Natural killer cell (primary cell): Measurements from ENCODE around the gene CCR9. TPM values are rescaled to one million over a fixed set of nuclear protein-coding genes. Genes with fewer than 3 reads are reported as not detected.

Source experiments
- ATAC-seq, 3 donors: fragments of 150-1000 bp in 2 of 3; fragments of 200-7000 bp in 1 of 3; cut with Tn5 transposase; 1 replicate in 1 of 3; 2 replicates in 2 of 3; pipeline ENCODE4 v1.10.0; 2021; ENCODE audit warnings: mild to moderate bottlenecking in 2 of 3, moderate library complexity in 2 of 3
- DNase-seq, 2 donors: peaks; one replicate each; pipeline versions ENCODE4 v3.0.0 to v3.0.0-alpha.2; 2013 to 2021; ENCODE audit warnings: mixed read lengths in 1 of 2
- H3K27ac ChIP-seq: one replicate; pipeline ENCODE4 v1.5.1; 2013; ENCODE audit warnings: mild to moderate bottlenecking, low read length
- H3K27me3 ChIP-seq: one replicate; pipeline ENCODE4 v1.6.1; 2013; ENCODE audit warnings: low read length; ENCODE audit not compliant: control insufficient read depth, insufficient read depth
- H3K36me3 ChIP-seq: one replicate; pipeline ENCODE4 v1.6.1; 2013; ENCODE audit warnings: low read length; ENCODE audit not compliant: control insufficient read depth, insufficient read depth
- H3K4me1 ChIP-seq: one replicate; pipeline ENCODE4 v1.6.1; 2013; ENCODE audit warnings: low read length; ENCODE audit not compliant: control insufficient read depth, insufficient read depth
- H3K4me3 ChIP-seq: one replicate; pipeline ENCODE4 v1.5.1; 2013; ENCODE audit warnings: low read length
- H3K9me3 ChIP-seq: one replicate; pipeline ENCODE4 v1.6.1; 2013; ENCODE audit warnings: low read length; ENCODE audit not compliant: control insufficient read depth, insufficient read depth
- H3K27ac Mint-ChIP-seq, 2 donors: one replicate each; pipeline ENCODE4 v1.8.0; 2022; ENCODE audit warnings: mild to moderate bottlenecking in 2 of 2, mixed read lengths in 2 of 2, moderate library complexity in 1 of 2
- H3K27me3 Mint-ChIP-seq, 2 donors: one replicate each; pipeline ENCODE4 v1.8.0; 2022; ENCODE audit warnings: low read depth in 2 of 2, mixed read lengths in 2 of 2
- H3K36me3 Mint-ChIP-seq: one replicate; pipeline ENCODE4 v1.8.0; 2022; ENCODE audit warnings: mixed read lengths
- H3K4me1 Mint-ChIP-seq, 2 donors: one replicate each; pipeline ENCODE4 v1.8.0; 2022; ENCODE audit warnings: mixed read lengths in 2 of 2
- H3K4me3 Mint-ChIP-seq: one replicate; pipeline ENCODE4 v1.8.0; 2022; ENCODE audit warnings: mild to moderate bottlenecking, moderate library complexity, mixed read lengths
- H3K9me3 Mint-ChIP-seq, 2 donors: one replicate each; pipeline ENCODE4 v1.8.0; 2022; ENCODE audit warnings: mixed read lengths in 2 of 2
- WGBS: methylation state at CpG from one replicate; pipeline ENCODE4 v1.1.7; 2013; ENCODE audit warnings: missing lambda C conversion rate; ENCODE audit not compliant: insufficient coverage; 5-methylcytosine and 5-hydroxymethylcytosine counted together
- intact Hi-C: fragments of 100-400 bp; cut with micrococcal nuclease; formaldehyde crosslinking; loops from one replicate; pipeline ENCODE4 v1.14.2; 2022
- total RNA-seq, 4 donors: library from RNA; stranded (reverse); fragments of 120-200 nt in 1 of 4; gene quantifications; one replicate each; pipeline versions ENCODE4 v1.2.3 to v1.2.4, GENCODE V29; 2013 to 2022
- TF ChIP-seq, protein P1 (sequence below): fragments of 200-600 bp; IDR thresholded peaks from one replicate; pipeline ENCODE4 v1.8.0; 2022; ENCODE audit warnings: antibody characterized with exemption

The CCR9 gene
- total RNA-seq, 3 donors from 2014 or later (not counting 1 experiment from before 2014, with no cell fraction given): 0.27 TPM; not detected in 2

DNA sequence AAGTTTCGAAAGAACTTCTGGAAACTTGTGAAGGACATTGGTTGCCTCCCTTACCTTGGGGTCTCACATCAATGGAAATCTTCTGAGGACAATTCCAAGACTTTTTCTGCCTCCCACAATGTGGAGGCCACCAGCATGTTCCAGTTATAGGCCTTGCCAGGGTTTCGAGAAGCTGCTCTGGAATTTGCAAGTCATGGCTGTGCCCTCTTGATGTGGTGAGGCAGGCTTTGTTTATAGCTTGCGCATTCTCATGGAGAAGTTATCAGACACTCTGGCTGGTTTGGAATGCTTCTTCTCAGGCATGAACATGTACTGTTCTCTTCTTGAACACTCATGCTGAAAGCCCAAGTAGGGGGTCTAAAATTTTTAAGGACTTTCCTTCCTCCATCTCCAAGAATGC is 61.0 kb downstream of the CCR9 start:
- DNase-seq (no peak), ATAC-seq (no peak)
- TF ChIP-seq, protein P1, sequence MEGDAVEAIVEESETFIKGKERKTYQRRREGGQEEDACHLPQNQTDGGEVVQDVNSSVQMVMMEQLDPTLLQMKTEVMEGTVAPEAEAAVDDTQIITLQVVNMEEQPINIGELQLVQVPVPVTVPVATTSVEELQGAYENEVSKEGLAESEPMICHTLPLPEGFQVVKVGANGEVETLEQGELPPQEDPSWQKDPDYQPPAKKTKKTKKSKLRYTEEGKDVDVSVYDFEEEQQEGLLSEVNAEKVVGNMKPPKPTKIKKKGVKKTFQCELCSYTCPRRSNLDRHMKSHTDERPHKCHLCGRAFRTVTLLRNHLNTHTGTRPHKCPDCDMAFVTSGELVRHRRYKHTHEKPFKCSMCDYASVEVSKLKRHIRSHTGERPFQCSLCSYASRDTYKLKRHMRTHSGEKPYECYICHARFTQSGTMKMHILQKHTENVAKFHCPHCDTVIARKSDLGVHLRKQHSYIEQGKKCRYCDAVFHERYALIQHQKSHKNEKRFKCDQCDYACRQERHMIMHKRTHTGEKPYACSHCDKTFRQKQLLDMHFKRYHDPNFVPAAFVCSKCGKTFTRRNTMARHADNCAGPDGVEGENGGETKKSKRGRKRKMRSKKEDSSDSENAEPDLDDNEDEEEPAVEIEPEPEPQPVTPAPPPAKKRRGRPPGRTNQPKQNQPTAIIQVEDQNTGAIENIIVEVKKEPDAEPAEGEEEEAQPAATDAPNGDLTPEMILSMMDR: no peak
- no peak overlapping the region for H3K4me3 Mint-ChIP-seq
- H3K36me3 Mint-ChIP-seq: no peaks in the 10 kb centered on the region
- no peaks in the 10 kb centered on the region for H3K27me3 ChIP-seq
- peaks cover 85% of the 10 kb centered on the region for H3K4me1 ChIP-seq
- intact Hi-C loops: no loop called here
- peak overlapping the region; percentile 0 for H3K27ac ChIP-seq
- H3K4me3 ChIP-seq: no peak overlapping the region
- H3K4me1 Mint-ChIP-seq: peaks cover 58 to 66% of the 10 kb centered on the region in 2 donors
- H3K27ac Mint-ChIP-seq: peak overlapping the region in 1 of 2 donors; percentile 44
- WGBS: 92% methylated on average over 3 of the region's 3 CpGs
- H3K9me3 ChIP-seq: no peaks in the 10 kb centered on the region
- H3K9me3 Mint-ChIP-seq: no peaks in the 10 kb centered on the region
- H3K27me3 Mint-ChIP-seq: no peaks in the 10 kb centered on the region
- peaks cover 54% of the 10 kb centered on the region for H3K36me3 ChIP-seq

- H3K36me3 ChIP-seq: peaks cover 63% of the 10 kb centered on the region
- no peak overlapping the region for H3K4me3 Mint-ChIP-seq
- 62% methylated on average over 6 of the region's 6 CpGs for WGBS
- H3K4me1 ChIP-seq: peaks cover 81% of the 10 kb centered on the region
- no peaks in the 10 kb centered on the region for H3K9me3 ChIP-seq
- peaks cover 59 to 61% of the 10 kb centered on the region in 2 donors for H3K4me1 Mint-ChIP-seq
- H3K27me3 ChIP-seq: no peaks in the 10 kb centered on the region
- ATAC-seq (no peak), DNase-seq (no peak)
- H3K27ac Mint-ChIP-seq: no peak overlapping the region
- no peaks in the 10 kb centered on the region for H3K9me3 Mint-ChIP-seq
- intact Hi-C loops: no loop called here
- H3K27me3 Mint-ChIP-seq: no peaks in the 10 kb centered on the region
- peak overlapping the region; percentile 67 for H3K27ac ChIP-seq
- TF ChIP-seq, protein P1: no peak
- H3K36me3 Mint-ChIP-seq: peaks cover 7% of the 10 kb centered on the region
- no peak overlapping the region for H3K4me3 ChIP-seq
These were observed 62.0 kb downstream of the CCR9 start for GRCh38 chr3:45948311-45948781.

- Mint-ChIP-seq H3K27ac (peak overlapping the region in 1 of 2 donors; percentile 73), H3K27me3 (no peaks in the 10 kb centered on the region), H3K9me3 (no peaks in the 10 kb centered on the region), H3K36me3 (peaks cover 7% of the 10 kb centered on the region), H3K4me3 (no peak overlapping the region), H3K4me1 (peaks cover 57 to 59% of the 10 kb centered on the region in 2 donors)
- H3K27ac ChIP-seq: peak overlapping the region; percentile 67
- no peaks in the 10 kb centered on the region for H3K27me3 ChIP-seq
- DNase-seq (no peak), ATAC-seq (no peak)
- intact Hi-C loops: no loop called here
- TF ChIP-seq, protein P1: no peak
- H3K4me3 ChIP-seq: no peak overlapping the region
- H3K36me3 ChIP-seq: peaks cover 69% of the 10 kb centered on the region
- no peaks in the 10 kb centered on the region for H3K9me3 ChIP-seq
- WGBS: 89% methylated on average over 6 of the region's 6 CpGs
- H3K4me1 ChIP-seq: peaks cover 81% of the 10 kb centered on the region
These were observed 62.5 kb downstream of the CCR9 start for GRCh38 chr3:45948881-45949280.

GRCh38 chr3:45949432-45949831 is 63.1 kb downstream of the CCR9 start:
- TF ChIP-seq, protein P1: no peak
- Histone ChIP-seq H3K27ac (peak overlapping the region; percentile 67), H3K4me1 (peaks cover 84% of the 10 kb centered on the region), H3K36me3 (peaks cover 74% of the 10 kb centered on the region), H3K9me3 (no peaks in the 10 kb centered on the region), H3K4me3 (no peak overlapping the region), H3K27me3 (no peaks in the 10 kb centered on the region)
- no peaks in the 10 kb centered on the region for H3K27me3 Mint-ChIP-seq
- H3K4me3 Mint-ChIP-seq: no peak overlapping the region
- intact Hi-C loops: no loop called here
- ATAC-seq (no peak), DNase-seq (no peak)
- peaks cover 57 to 59% of the 10 kb centered on the region in 2 donors for H3K4me1 Mint-ChIP-seq
- no peaks in the 10 kb centered on the region for H3K9me3 Mint-ChIP-seq
- H3K27ac Mint-ChIP-seq: peak overlapping the region in 1 of 2 donors; percentile 73
- peaks cover 7% of the 10 kb centered on the region for H3K36me3 Mint-ChIP-seq
- WGBS: 77% methylated on average over 4 of the region's 4 CpGs
